HG03571 (cell line): Measurements from ENCODE around the gene MICU1.
"Not testable (repeated sequence)": the region's sequence is repeated elsewhere in the genome, so short reads cannot be mapped to it uniquely, and the experiment has no call there.

Experiments used
- ATAC-seq: cut with Tn5 transposase; IDR thresholded peaks from one replicate; pipeline ENCODE4 v1.9.1; 2021; ENCODE audit not compliant: unreplicated experiment

The MICU1 gene

GRCh38 chr10:72508033-72508432, 117.8 kb downstream of the MICU1 start:
- no peak for ATAC-seq

- no peak for ATAC-seq
These were observed 119.4 kb downstream of the MICU1 start for GRCh38 chr10:72506474-72506873.

DNA sequence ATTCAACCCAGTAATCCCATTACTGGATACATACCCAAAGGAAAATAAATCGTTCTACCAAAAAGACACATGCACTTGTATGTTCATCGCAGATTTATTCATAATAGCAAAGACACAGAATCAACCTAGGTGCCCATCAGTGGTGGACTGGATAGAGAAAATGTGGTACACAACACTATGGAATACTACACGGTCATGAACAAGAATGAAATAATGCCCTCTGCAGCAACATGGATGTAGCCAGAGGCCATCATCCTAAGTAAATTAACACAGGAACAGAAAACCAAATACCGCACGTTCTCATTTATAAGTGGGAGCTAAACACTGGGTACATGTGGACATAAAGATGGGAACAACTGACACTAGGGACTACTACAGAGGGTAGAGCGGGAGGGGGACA, 120.4 kb downstream of the MICU1 start:
- no peak for ATAC-seq

GRCh38 chr10:72503694-72504438, 122.0 kb downstream of the MICU1 start:
- no peak for ATAC-seq

DNA sequence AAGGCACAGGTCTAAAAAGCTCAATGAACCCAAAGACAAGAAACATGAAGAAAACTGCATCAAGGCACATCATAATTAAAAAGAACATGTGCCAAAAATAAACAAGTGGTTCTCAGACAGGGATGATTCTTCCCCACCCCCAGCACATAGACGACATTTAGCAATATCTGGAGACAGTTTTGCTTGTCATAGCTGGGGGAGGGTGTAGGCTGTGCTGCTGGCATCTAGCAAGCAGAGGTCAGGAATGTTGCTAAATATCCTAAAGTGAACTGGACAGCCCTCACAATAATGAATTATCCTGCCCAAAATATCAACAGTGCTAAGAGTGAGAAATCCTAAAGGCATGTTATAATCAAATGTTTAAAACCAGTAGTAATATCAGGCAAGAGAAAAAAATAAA, 122.6 kb downstream of the MICU1 start:
- ATAC-seq = no peak

- ATAC-seq = no peak
These were observed 123.3 kb downstream of the MICU1 start for GRCh38 chr10:72502581-72502980.

- ATAC-seq = no peak
These were observed 126.2 kb downstream of the MICU1 start for GRCh38 chr10:72499701-72500100.

DNA sequence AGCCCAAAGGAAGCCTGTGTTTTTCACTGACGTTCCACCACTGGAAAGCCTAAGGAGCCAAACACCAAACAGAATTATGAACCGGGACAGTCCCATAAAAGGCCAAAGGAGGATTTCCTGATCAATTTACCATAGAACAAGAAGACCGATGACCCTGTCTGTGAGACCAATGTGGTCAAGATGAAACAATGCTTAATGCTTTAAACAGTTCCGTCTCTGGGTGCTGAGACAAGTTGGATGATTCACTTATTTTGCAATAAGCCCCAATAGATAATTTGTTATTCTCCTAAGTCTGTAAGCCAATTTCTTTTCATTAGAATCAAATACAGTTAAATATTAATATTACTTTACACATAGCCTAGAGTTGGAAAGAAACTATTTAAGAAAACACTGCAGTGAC, 134.9 kb downstream of the MICU1 start:
- ATAC-seq = no peak

DNA sequence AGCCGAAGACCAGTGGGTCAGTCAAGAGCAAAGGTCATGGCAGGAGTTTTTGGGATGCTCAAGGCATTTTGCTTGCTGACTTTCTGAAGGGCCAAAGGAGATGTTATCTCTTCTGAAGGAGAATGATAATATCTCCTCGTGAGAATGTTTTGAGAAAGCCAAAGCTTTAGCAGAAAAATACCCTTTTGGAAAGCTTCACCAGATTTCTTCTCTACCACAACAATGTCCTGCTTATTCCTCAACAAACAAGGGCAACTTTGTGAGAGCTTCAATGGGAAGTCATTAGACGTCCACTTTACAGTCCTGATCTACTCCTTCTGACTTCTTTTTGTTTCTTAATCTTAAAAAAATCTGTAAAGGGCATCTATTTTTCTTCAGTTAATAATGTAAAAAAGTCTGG, 138.4 kb downstream of the MICU1 start:
- no peak for ATAC-seq

GRCh38 chr10:72487116-72487515, 138.8 kb downstream of the MICU1 start:
- ATAC-seq = no peak

GRCh38 chr10:72485701-72486100, 140.2 kb downstream of the MICU1 start:
- ATAC-seq = no peak

DNA sequence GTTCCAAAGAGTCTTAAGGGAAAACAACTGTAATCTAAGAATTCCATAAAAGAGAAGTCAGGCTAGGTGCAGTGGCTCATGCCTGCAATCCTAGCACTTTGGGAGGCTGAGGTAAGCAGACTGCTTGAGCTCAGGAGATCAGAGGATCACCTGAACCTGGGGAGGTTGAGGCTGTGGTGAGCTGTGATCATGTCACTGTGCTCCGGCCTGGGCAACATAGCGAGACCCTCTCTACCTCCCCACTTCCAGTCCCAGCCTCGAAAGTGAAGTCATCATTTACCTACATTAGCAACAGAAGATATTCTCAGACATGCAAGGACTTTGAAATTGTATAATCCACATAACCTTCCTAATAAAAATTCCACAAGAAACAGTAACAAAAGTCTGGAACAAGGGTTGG, 141.4 kb downstream of the MICU1 start:
- ATAC-seq = no peak

DNA sequence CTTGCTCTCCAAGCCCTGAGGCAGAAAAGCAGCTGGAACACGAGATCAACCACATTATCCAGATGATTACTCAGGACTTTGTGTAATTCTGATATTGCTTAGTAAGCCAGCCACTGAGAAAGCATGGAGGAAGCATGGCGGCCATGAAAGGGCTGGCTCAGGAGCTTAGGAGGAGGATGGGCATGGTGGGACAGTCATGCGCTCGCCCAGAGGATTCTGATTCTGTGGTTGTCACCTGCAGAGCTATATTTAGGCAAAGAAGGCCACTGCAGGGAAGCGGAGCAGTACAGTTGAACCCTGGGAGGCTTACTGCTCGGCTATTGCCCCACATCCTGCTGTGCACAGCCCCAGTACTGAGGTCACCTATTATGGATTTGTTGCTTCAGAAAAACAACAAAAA, 142.4 kb downstream of the MICU1 start:
- ATAC-seq = no peak

DNA sequence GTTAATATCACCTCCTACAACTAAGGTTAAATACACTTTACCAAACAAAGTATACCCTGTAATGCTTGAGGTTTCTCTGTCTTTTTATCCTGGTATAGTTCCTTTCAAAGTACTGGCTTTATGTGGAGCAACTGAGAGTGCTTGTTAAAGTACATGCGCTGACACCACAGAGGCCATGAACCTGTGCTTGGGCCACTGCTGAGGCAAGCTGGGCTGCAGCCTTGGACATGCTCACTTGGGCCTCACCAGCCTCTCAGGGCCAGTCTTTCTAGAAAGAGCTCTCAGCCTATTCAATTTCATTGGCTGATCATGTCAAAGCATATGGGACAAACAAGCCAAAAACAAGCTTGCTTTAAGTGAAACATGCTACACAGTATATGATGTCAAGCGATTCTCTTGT, 145.0 kb downstream of the MICU1 start:
- ATAC-seq = no peak

- ATAC-seq = no peak
These were observed 148.4 kb downstream of the MICU1 start for GRCh38 chr10:72477463-72477862.

GRCh38 chr10:72472306-72472705, 153.6 kb downstream of the MICU1 start:
- no peak for ATAC-seq

GRCh38 chr10:72470666-72471065, 155.2 kb downstream of the MICU1 start:
- no peak for ATAC-seq

DNA sequence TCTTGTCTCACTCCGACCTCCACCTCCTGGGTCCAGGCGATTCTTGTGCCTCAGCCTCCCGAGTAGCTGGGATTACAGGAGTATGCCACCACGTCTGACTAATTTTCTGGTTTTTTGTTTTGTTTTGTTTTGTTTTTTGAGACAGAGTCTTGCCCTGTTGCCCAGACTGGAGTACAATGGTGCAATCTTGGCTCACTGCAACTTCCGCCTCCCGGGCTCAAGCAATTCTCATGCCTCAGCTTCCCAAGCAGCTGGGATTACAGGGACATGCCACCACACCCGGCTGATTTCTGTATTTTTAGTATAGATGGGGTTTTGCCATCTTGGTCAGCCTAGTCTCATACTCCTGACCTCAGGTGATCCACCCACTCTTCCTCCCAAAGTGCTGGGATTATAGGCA, 158.8 kb downstream of the MICU1 start:
- not testable (repeated sequence) for ATAC-seq

GRCh38 chr10:72466018-72466417, 159.9 kb downstream of the MICU1 start:
- no peak for ATAC-seq

- ATAC-seq = no peak
These were observed 161.4 kb downstream of the MICU1 start for GRCh38 chr10:72464438-72464837.

DNA sequence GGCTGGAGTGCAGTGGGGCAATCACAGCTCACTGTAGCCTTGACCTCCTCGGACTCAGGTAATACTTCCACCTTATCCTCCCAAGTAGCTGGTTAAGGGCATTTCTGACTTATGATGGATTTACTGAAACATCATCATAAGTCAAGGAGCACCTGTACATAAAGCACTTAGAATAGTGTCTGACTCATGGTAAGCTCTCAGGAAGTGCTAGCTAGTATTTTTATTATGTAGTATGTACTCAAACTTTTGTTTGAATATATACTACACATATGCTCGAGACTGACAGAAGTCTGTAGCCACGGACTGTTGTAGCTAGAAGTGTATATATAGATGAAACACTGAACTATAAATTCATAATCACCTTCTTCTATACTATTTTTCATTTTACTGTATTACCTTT, 163.6 kb downstream of the MICU1 start:
- no peak for ATAC-seq

GRCh38 chr10:72461085-72461484, 164.8 kb downstream of the MICU1 start:
- ATAC-seq = no peak

GRCh38 chr10:72460284-72460876, 165.5 kb downstream of the MICU1 start:
- no peak for ATAC-seq
